Duodenal mucosa (tissue), 2 donors: ENCODE measurements around the gene FGG.

Source experiments
- H3K27ac ChIP-seq: one replicate; pipeline ENCODE4 v1.7.0; 2013; ENCODE audit warnings: low read depth, low read length
- H3K27me3 ChIP-seq, 2 donors: one replicate each; pipeline ENCODE4 v1.7.0; 2013; ENCODE audit warnings: low read length in 2 of 2, control low read depth in 1 of 2; ENCODE audit not compliant: insufficient read depth in 2 of 2, control insufficient read depth in 1 of 2
- H3K36me3 ChIP-seq, 2 donors: one replicate each; pipeline ENCODE4 v1.7.0; 2013; ENCODE audit warnings: low read length in 2 of 2, control low read depth in 1 of 2; ENCODE audit not compliant: insufficient read depth in 2 of 2, control insufficient read depth in 1 of 2
- H3K4me1 ChIP-seq, 2 donors: one replicate each; pipeline ENCODE4 v1.7.0; 2013; ENCODE audit warnings: low read length in 2 of 2, control low read depth in 1 of 2; ENCODE audit not compliant: insufficient read depth in 2 of 2, control insufficient read depth in 1 of 2
- H3K4me3 ChIP-seq, 2 donors: one replicate each; pipeline ENCODE4 v1.7.0; 2013; ENCODE audit warnings: low read length in 2 of 2, low read depth in 1 of 2
- H3K9ac ChIP-seq, 2 donors: one replicate each; pipeline ENCODE4 v1.7.0; 2013; ENCODE audit warnings: low read length in 2 of 2, low read depth in 1 of 2
- H3K9me3 ChIP-seq, 2 donors: one replicate each; pipeline ENCODE4 v1.7.0; 2013; ENCODE audit warnings: low read length in 2 of 2, control low read depth in 1 of 2; ENCODE audit not compliant: control insufficient read depth in 1 of 2

FGG gene

DNA sequence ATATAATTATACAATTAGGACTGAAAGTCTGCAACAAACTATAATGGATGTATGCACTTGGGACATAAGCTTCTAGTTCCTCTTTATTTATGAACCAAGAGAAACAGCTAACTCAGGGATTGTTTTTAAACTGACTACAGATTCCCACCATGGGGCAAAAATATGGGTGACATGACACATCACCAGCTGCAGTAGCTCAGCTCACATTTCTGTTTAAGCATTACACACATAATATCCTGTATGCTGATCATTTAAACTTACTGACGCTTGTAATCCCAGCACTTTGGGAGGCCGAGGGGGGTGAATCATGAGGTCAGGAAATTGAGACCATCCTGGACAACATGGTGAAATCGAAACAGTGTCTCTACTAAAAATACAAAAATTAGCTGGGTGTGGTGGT is 38.1 kb downstream of the FGG start:
- Histone ChIP-seq H3K4me3 (no peak overlapping the region), H3K9me3 (no peaks in the 10 kb centered on the region), H3K27me3 (no peaks in the 10 kb centered on the region), H3K4me1 (no peaks in the 10 kb centered on the region), H3K27ac (no peak overlapping the region), H3K36me3 (no peaks in the 10 kb centered on the region), H3K9ac (no peak overlapping the region)

GRCh38 chr4:154573190-154573870 is 39.1 kb downstream of the FGG start:
- H3K4me1 ChIP-seq: no peaks in the 10 kb centered on the region
- no peak overlapping the region for H3K4me3 ChIP-seq
- H3K9me3 ChIP-seq: no peaks in the 10 kb centered on the region
- no peak overlapping the region for H3K9ac ChIP-seq
- H3K27ac ChIP-seq: no peak overlapping the region
- H3K36me3 ChIP-seq: no peaks in the 10 kb centered on the region
- H3K27me3 ChIP-seq: no peaks in the 10 kb centered on the region

GRCh38 chr4:154569584-154569983 is 42.9 kb downstream of the FGG start:
- no peaks in the 10 kb centered on the region for H3K27me3 ChIP-seq
- H3K4me1 ChIP-seq: no peaks in the 10 kb centered on the region
- H3K27ac ChIP-seq: no peak overlapping the region
- no peak overlapping the region for H3K9ac ChIP-seq
- H3K36me3 ChIP-seq: no peaks in the 10 kb centered on the region
- H3K9me3 ChIP-seq: no peaks in the 10 kb centered on the region
- no peak overlapping the region for H3K4me3 ChIP-seq

- H3K9me3 ChIP-seq: no peaks in the 10 kb centered on the region
- no peaks in the 10 kb centered on the region for H3K4me1 ChIP-seq
- H3K9ac ChIP-seq: no peak overlapping the region
- no peak overlapping the region for H3K4me3 ChIP-seq
- no peaks in the 10 kb centered on the region for H3K27me3 ChIP-seq
- H3K27ac ChIP-seq: no peak overlapping the region
- H3K36me3 ChIP-seq: no peaks in the 10 kb centered on the region
These were observed 43.4 kb downstream of the FGG start for GRCh38 chr4:154569028-154569427.

GRCh38 chr4:154566639-154567204 is 45.7 kb downstream of the FGG start:
- H3K9ac ChIP-seq: no peak overlapping the region
- H3K4me3 ChIP-seq: no peak overlapping the region
- H3K27ac ChIP-seq: no peak overlapping the region
- no peaks in the 10 kb centered on the region for H3K27me3 ChIP-seq
- H3K4me1 ChIP-seq: no peaks in the 10 kb centered on the region
- no peaks in the 10 kb centered on the region for H3K9me3 ChIP-seq
- no peaks in the 10 kb centered on the region for H3K36me3 ChIP-seq

GRCh38 chr4:154565704-154566103 is 46.8 kb downstream of the FGG start:
- Histone ChIP-seq H3K27ac (no peak overlapping the region), H3K36me3 (no peaks in the 10 kb centered on the region), H3K9me3 (no peaks in the 10 kb centered on the region), H3K4me3 (no peak overlapping the region), H3K4me1 (no peaks in the 10 kb centered on the region), H3K9ac (no peak overlapping the region), H3K27me3 (no peaks in the 10 kb centered on the region)

- H3K9ac ChIP-seq: no peak overlapping the region
- H3K4me3 ChIP-seq: no peak overlapping the region
- H3K36me3 ChIP-seq: no peaks in the 10 kb centered on the region
- H3K9me3 ChIP-seq: no peaks in the 10 kb centered on the region
- peaks cover 0 to 10% of the 10 kb centered on the region in 2 donors for H3K4me1 ChIP-seq
- H3K27ac ChIP-seq: no peak overlapping the region
- H3K27me3 ChIP-seq: no peaks in the 10 kb centered on the region
These were observed 48.1 kb downstream of the FGG start for GRCh38 chr4:154564311-154564710.

GRCh38 chr4:154562697-154563254 is 49.7 kb downstream of the FGG start, which contains the start of gene FGB:
Gene FGB (plus strand): TSS chr4:154563011. CDS start chr4:154563019, 8 bp downstream.
- H3K4me1 ChIP-seq: peaks cover 0 to 10% of the 10 kb centered on the region in 2 donors
- no peaks in the 10 kb centered on the region for H3K36me3 ChIP-seq
- H3K9me3 ChIP-seq: no peaks in the 10 kb centered on the region
- H3K4me3 ChIP-seq: no peak within 1 kb of the TSS
- no peaks in the 10 kb centered on the region for H3K27me3 ChIP-seq
- no peak within 1 kb of the TSS for H3K9ac ChIP-seq
- no peak within 1 kb of the TSS for H3K27ac ChIP-seq

DNA sequence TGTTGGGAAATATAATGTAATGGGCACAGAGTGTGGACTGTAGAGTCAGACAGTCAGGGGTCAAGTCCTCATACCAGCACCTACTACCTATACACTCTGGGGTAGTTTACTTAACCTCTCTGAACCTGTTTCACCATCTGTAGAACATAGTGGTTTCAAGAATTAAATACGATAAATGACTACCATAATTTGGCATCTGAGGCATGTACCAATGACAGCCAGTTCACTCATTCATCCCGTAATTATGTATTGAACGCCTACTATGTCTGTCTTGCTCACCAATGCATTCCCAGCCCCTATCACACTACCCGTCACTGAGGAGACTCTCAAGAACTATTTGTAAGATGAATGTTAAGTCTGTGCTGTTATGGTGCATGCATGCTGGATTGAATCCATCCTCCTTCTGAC is 51.6 kb downstream of the FGG start:
- H3K27ac ChIP-seq: no peak overlapping the region
- H3K9me3 ChIP-seq: no peaks in the 10 kb centered on the region
- no peak overlapping the region for H3K4me3 ChIP-seq
- H3K4me1 ChIP-seq: peaks cover 0 to 10% of the 10 kb centered on the region in 2 donors
- no peaks in the 10 kb centered on the region for H3K36me3 ChIP-seq
- no peak overlapping the region for H3K9ac ChIP-seq
- H3K27me3 ChIP-seq: no peaks in the 10 kb centered on the region

DNA sequence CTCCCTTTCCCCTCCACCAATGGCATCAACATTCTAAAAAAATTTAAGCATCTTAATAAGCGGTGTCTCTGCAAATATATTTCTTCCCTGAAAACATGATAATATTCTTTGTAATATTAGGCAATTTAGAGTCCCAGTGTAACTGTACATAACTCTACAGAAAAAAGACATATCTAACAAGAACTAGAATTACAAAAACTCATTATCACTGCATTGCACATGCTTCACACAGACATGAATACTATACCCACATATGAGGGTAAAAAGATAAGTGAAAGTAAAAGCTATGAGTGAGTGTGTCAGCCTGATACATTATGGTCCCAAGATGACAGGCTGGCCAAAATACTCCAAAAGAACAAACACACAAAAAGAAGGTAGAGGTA is 52.0 kb downstream of the FGG start:
- Histone ChIP-seq H3K9me3 (no peaks in the 10 kb centered on the region), H3K27ac (no peak overlapping the region), H3K36me3 (no peaks in the 10 kb centered on the region), H3K9ac (no peak overlapping the region), H3K27me3 (no peaks in the 10 kb centered on the region), H3K4me1 (peaks cover 0 to 10% of the 10 kb centered on the region in 2 donors), H3K4me3 (no peak overlapping the region)
